Measurements from ENCODE around the gene SLC26A3. TPM values are rescaled to one million over a fixed set of nuclear protein-coding genes. Genes with fewer than 3 reads are reported as not detected.

Gene SLC26A3
- total RNA-seq, 1 donor from 2014 or later, result not detected

Other genes with a start within 250 kb of the SLC26A3 start
- gene COG5, start 239.3 kb downstream of the SLC26A3 start, total RNA-seq, result 43.9 TPM
- 7.9 TPM for gene DUS4L, start 239.3 kb downstream of the SLC26A3 start, total RNA-seq
- gene BCAP29, start 223.0 kb downstream of the SLC26A3 start, total RNA-seq, result 109 TPM
- 1.5 TPM for gene SLC26A4, start 142.4 kb downstream of the SLC26A3 start, total RNA-seq
- 24.1 TPM for gene CBLL1, start 59.1 kb downstream of the SLC26A3 start, total RNA-seq
- gene DLD, start 88.0 kb upstream of the SLC26A3 start, total RNA-seq, result 299 TPM
- 55.1 TPM for gene LAMB1, start 199.9 kb upstream of the SLC26A3 start, total RNA-seq

All from cardiac septum (tissue), 1 donor.